Measurements from ENCODE around the gene LZTR1.

DNA sequence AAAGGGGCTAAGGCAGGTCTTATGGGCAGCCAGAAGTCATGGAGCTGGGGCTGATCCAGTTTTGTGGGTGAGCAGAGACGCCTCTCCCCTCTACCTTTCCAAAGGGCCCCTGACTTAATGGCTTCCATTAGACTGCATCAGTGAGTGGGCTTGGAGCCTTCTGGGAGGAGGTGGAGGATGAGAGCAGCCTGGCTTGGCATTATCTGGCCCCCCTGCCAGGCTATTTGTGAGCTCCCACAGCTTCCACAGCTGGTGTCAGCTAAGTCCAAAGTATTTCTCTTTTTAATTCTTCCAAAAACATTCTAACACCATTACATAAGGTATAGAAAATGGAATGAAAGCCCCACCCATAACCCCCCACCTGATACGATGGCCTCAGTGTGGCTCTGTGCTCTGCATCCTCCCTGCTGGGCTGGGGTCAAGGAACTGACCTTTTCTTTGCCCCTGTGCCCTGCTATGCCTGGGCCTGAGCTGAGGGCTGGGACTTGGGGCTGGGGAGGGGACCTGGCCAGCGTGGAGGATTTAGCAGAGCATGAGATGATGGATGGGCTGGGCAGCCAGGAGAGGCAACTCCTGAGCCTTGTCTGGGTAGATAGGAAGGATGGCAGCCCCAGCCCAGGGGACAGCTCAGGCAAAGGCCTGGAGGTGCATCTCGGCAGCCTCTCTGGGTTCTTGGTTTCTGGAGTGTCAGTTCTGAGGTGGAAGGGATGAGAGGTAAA, 11.0 kb upstream of the LZTR1 start:
- TF ChIP-seq CTCF (conservative IDR thresholded peaks at IDR 0.05; ENCODE audit: low read depth, low read length) = no peak
- TF ChIP-seq EZH2 (IDR thresholded peaks at IDR 0.05; ENCODE audit: borderline replicate concordance, low read depth, low read length, poor library complexity, severe bottlenecking) = no peak

Measured in A673 (cell line).